ENCODE data around the gene DLGAP1. TPM values are rescaled to one million over a fixed set of nuclear protein-coding genes. Genes with fewer than 3 reads are reported as not detected.

DLGAP1 gene
- polyA plus RNA-seq, 1 donor from 2014 or later, result 4.5 TPM

GRCh38 chr18:3616744-3617143 lies 838.4 kb downstream of the DLGAP1 start:
- H2AFZ ChIP-seq (ENCODE audit: low read depth, low read length), result no peak overlapping the region
- H3K27ac ChIP-seq (ENCODE audit: low read length), result no peak overlapping the region
- no peaks in the 10 kb centered on the region for H3K79me2 ChIP-seq (replicated peaks; ENCODE audit: insufficient read depth, low read length)
- H4K20me1 ChIP-seq (ENCODE audit: insufficient read depth), result no peaks in the 10 kb centered on the region
- H3K4me3 ChIP-seq (ENCODE audit: low read length), result no peak overlapping the region
- no peak overlapping the region for H3K9ac ChIP-seq (ENCODE audit: low read length)
- no peak for TF ChIP-seq POLR2AphosphoS5 (IDR thresholded peaks at IDR 0.05)
- TF ChIP-seq SMC3 (conservative IDR thresholded peaks at IDR 0.05; ENCODE audit: poor library complexity), result no peak
- no peak for TF ChIP-seq RAD21 (conservative IDR thresholded peaks at IDR 0.05)
- no peak for TF ChIP-seq REST (IDR thresholded peaks at IDR 0.05; ENCODE audit: borderline replicate concordance)
- no peak for TF ChIP-seq EZH2 (IDR thresholded peaks at IDR 0.05; ENCODE audit: borderline replicate concordance, insufficient read depth, low read length, poor library complexity, severe bottlenecking)
- TF ChIP-seq TAF1 (IDR thresholded peaks at IDR 0.05; ENCODE audit: low read depth), result no peak
- TF ChIP-seq EP300 (conservative IDR thresholded peaks at IDR 0.05; ENCODE audit: poor library complexity, severe bottlenecking), result no peak
- TF ChIP-seq MXI1 (conservative IDR thresholded peaks at IDR 0.05; ENCODE audit: poor library complexity, severe bottlenecking), result no peak
- TF ChIP-seq CTCF (IDR thresholded peaks at IDR 0.05; ENCODE audit: poor library complexity, severe bottlenecking), result no peak
- no peaks in the 10 kb centered on the region for H3K9me2 ChIP-seq (ENCODE audit: insufficient read depth, low read length)
- no peaks in the 10 kb centered on the region for H3K9me3 ChIP-seq (ENCODE audit: low read length)
- no peak overlapping the region for H3K4me2 ChIP-seq (ENCODE audit: low read length)
- H3K27me3 ChIP-seq (ENCODE audit: insufficient read depth, low read depth, low read length), result no peaks in the 10 kb centered on the region
- H3F3A ChIP-seq (ENCODE audit: insufficient read depth, low read length, poor library complexity, severe bottlenecking), result no peaks in the 10 kb centered on the region
- H3K36me3 ChIP-seq (ENCODE audit: insufficient read depth, low read length), result no peaks in the 10 kb centered on the region

- H3K9me3 ChIP-seq (ENCODE audit: low read length), result no peaks in the 10 kb centered on the region
- H3K27ac ChIP-seq (ENCODE audit: low read length), result no peak overlapping the region
- no peaks in the 10 kb centered on the region for H3K9me2 ChIP-seq (ENCODE audit: insufficient read depth, low read length)
- H3K4me3 ChIP-seq (ENCODE audit: low read length), result no peak overlapping the region
- no peak overlapping the region for H3K4me2 ChIP-seq (ENCODE audit: low read length)
- no peaks in the 10 kb centered on the region for H3K36me3 ChIP-seq (ENCODE audit: insufficient read depth, low read length)
- H3K79me2 ChIP-seq (replicated peaks; ENCODE audit: insufficient read depth, low read length), result no peaks in the 10 kb centered on the region
- no peak for TF ChIP-seq EZH2 (IDR thresholded peaks at IDR 0.05; ENCODE audit: borderline replicate concordance, insufficient read depth, low read length, poor library complexity, severe bottlenecking)
- TF ChIP-seq RAD21 (conservative IDR thresholded peaks at IDR 0.05), result no peak
- no peak for TF ChIP-seq MXI1 (conservative IDR thresholded peaks at IDR 0.05; ENCODE audit: poor library complexity, severe bottlenecking)
- no peak for TF ChIP-seq SMC3 (conservative IDR thresholded peaks at IDR 0.05; ENCODE audit: poor library complexity)
- TF ChIP-seq EP300 (conservative IDR thresholded peaks at IDR 0.05; ENCODE audit: poor library complexity, severe bottlenecking), result no peak
- TF ChIP-seq CTCF (IDR thresholded peaks at IDR 0.05; ENCODE audit: poor library complexity, severe bottlenecking), result no peak
- TF ChIP-seq REST (IDR thresholded peaks at IDR 0.05; ENCODE audit: borderline replicate concordance), result no peak
- no peak for TF ChIP-seq TAF1 (IDR thresholded peaks at IDR 0.05; ENCODE audit: low read depth)
- no peak for TF ChIP-seq POLR2AphosphoS5 (IDR thresholded peaks at IDR 0.05)
- no peaks in the 10 kb centered on the region for H3F3A ChIP-seq (ENCODE audit: insufficient read depth, low read length, poor library complexity, severe bottlenecking)
- no peak overlapping the region for H3K9ac ChIP-seq (ENCODE audit: low read length)
- H4K20me1 ChIP-seq (ENCODE audit: insufficient read depth), result no peaks in the 10 kb centered on the region
- H3K27me3 ChIP-seq (ENCODE audit: insufficient read depth, low read depth, low read length), result no peaks in the 10 kb centered on the region
- no peak overlapping the region for H2AFZ ChIP-seq (ENCODE audit: low read depth, low read length)
Observed at GRCh38 chr18:3616142-3616541, 839.0 kb downstream of the DLGAP1 start.

All from neural cell (in vitro differentiated cells).